ENCODE results near the gene SNRPD2. TPM values are rescaled to one million over a fixed set of nuclear protein-coding genes. Genes with fewer than 3 reads are reported as not detected.
A peak's percentile ranks its signal among the peaks of the same experiment; 100 is the strongest.
"Not testable (repeated sequence)": the region's sequence is repeated elsewhere in the genome, so short reads cannot be mapped to it uniquely, and the experiment has no call there.

The SNRPD2 gene
- total RNA-seq, 1 donor from 2014 or later, result 210 TPM

- H3K9ac ChIP-seq (ENCODE audit: low read depth in 1 of 3, low read length in 3 of 3), result no peak overlapping the region
- no peaks in the 10 kb centered on the region for H3K4me1 ChIP-seq (ENCODE audit: control insufficient read depth in 3 of 3, insufficient read depth in 3 of 3, low read length in 3 of 3)
- H3K4me3 ChIP-seq (ENCODE audit: low read length in 3 of 3), result no peak overlapping the region
- H3K27me3 ChIP-seq (ENCODE audit: control insufficient read depth in 3 of 3, insufficient read depth in 3 of 3, low read length in 3 of 3), result no peaks in the 10 kb centered on the region
- H3K36me3 ChIP-seq (ENCODE audit: control insufficient read depth in 3 of 3, insufficient read depth in 3 of 3, low read length in 3 of 3), result peaks cover 4 to 9% (median 8%) of the 10 kb centered on the region in 3 donors
- no peaks in the 10 kb centered on the region for H3K9me3 ChIP-seq (ENCODE audit: control insufficient read depth in 3 of 3, low read length in 3 of 3)
- no peak overlapping the region for H3K27ac ChIP-seq (ENCODE audit: low read depth, low read length)
Measured at GRCh38 chr19:45705115-45705514, 13.4 kb upstream of the SNRPD2 start.

- Histone ChIP-seq H3K9me3 (ENCODE audit: control insufficient read depth in 3 of 3, low read length in 3 of 3) (no peaks in the 10 kb centered on the region), H3K27me3 (ENCODE audit: control insufficient read depth in 3 of 3, insufficient read depth in 3 of 3, low read length in 3 of 3) (no peaks in the 10 kb centered on the region), H3K4me3 (ENCODE audit: low read length in 3 of 3) (no peak overlapping the region), H3K9ac (ENCODE audit: low read depth in 1 of 3, low read length in 3 of 3) (no peak overlapping the region), H3K4me1 (ENCODE audit: control insufficient read depth in 3 of 3, insufficient read depth in 3 of 3, low read length in 3 of 3) (no peaks in the 10 kb centered on the region), H3K27ac (ENCODE audit: low read depth, low read length) (no peak overlapping the region), H3K36me3 (ENCODE audit: control insufficient read depth in 3 of 3, insufficient read depth in 3 of 3, low read length in 3 of 3) (peaks cover 6 to 9% (median 8%) of the 10 kb centered on the region in 3 donors)
Measured at GRCh38 chr19:45701676-45702075, 9.9 kb upstream of the SNRPD2 start.

- H3K9me3 ChIP-seq (ENCODE audit: control insufficient read depth in 3 of 3, low read length in 3 of 3), result no peaks in the 10 kb centered on the region
- H3K36me3 ChIP-seq (ENCODE audit: control insufficient read depth in 3 of 3, insufficient read depth in 3 of 3, low read length in 3 of 3), result peaks cover 3 to 8% (median 8%) of the 10 kb centered on the region in 3 donors
- peaks cover 15 to 20% (median 20%) of the 10 kb centered on the region in 3 donors for H3K4me1 ChIP-seq (ENCODE audit: control insufficient read depth in 3 of 3, insufficient read depth in 3 of 3, low read length in 3 of 3)
- peak overlapping the region; percentile 83 to 93 (median 92) for H3K9ac ChIP-seq (ENCODE audit: low read depth in 1 of 3, low read length in 3 of 3)
- H3K27ac ChIP-seq (ENCODE audit: low read depth, low read length), result peak overlapping the region; percentile 88
- peak overlapping the region; percentile 88 to 92 (median 88) for H3K4me3 ChIP-seq (ENCODE audit: low read length in 3 of 3)
- no peaks in the 10 kb centered on the region for H3K27me3 ChIP-seq (ENCODE audit: control insufficient read depth in 3 of 3, insufficient read depth in 3 of 3, low read length in 3 of 3)
Measured at GRCh38 chr19:45693106-45693788, 1.5 kb upstream of the SNRPD2 start.

- H3K9ac ChIP-seq (ENCODE audit: low read depth in 1 of 3, low read length in 3 of 3), result peak within 1 kb of the TSS; percentile 85 to 93 (median 92)
- H3K36me3 ChIP-seq (ENCODE audit: control insufficient read depth in 3 of 3, insufficient read depth in 3 of 3, low read length in 3 of 3), result peaks cover 11 to 16% (median 16%) of the 10 kb centered on the region in 3 donors
- peak within 1 kb of the TSS; percentile 88 to 92 (median 88) for H3K4me3 ChIP-seq (ENCODE audit: low read length in 3 of 3)
- peak within 1 kb of the TSS; percentile 88 for H3K27ac ChIP-seq (ENCODE audit: low read depth, low read length)
- peaks cover 15 to 20% (median 20%) of the 10 kb centered on the region in 3 donors for H3K4me1 ChIP-seq (ENCODE audit: control insufficient read depth in 3 of 3, insufficient read depth in 3 of 3, low read length in 3 of 3)
- H3K27me3 ChIP-seq (ENCODE audit: control insufficient read depth in 3 of 3, insufficient read depth in 3 of 3, low read length in 3 of 3), result no peaks in the 10 kb centered on the region
- H3K9me3 ChIP-seq (ENCODE audit: control insufficient read depth in 3 of 3, low read length in 3 of 3), result no peaks in the 10 kb centered on the region
Measured at GRCh38 chr19:45692187-45693105, 693 bp upstream of the SNRPD2 start, which contains the start of gene QPCTL. TSS of gene QPCTL (plus strand) at chr19:45692666. CDS start at chr19:45692704, 38 bp downstream.

- Histone ChIP-seq H3K36me3 (ENCODE audit: control insufficient read depth in 3 of 3, insufficient read depth in 3 of 3, low read length in 3 of 3) (peaks cover 25 to 28% (median 25%) of the 10 kb centered on the region in 3 donors), H3K27ac (ENCODE audit: low read depth, low read length) (no peak overlapping the region), H3K9ac (ENCODE audit: low read depth in 1 of 3, low read length in 3 of 3) (no peak overlapping the region), H3K4me1 (ENCODE audit: control insufficient read depth in 3 of 3, insufficient read depth in 3 of 3, low read length in 3 of 3) (peaks cover 6 to 10% (median 8%) of the 10 kb centered on the region in 3 donors), H3K4me3 (ENCODE audit: low read length in 3 of 3) (no peak overlapping the region), H3K27me3 (ENCODE audit: control insufficient read depth in 3 of 3, insufficient read depth in 3 of 3, low read length in 3 of 3) (no peaks in the 10 kb centered on the region), H3K9me3 (ENCODE audit: control insufficient read depth in 3 of 3, low read length in 3 of 3) (no peaks in the 10 kb centered on the region)
Measured at GRCh38 chr19:45687599-45687998, 4.2 kb downstream of the SNRPD2 start.

GRCh38 chr19:45685045-45685444 is 6.7 kb downstream of the SNRPD2 start:
- Histone ChIP-seq H3K4me1 (ENCODE audit: control insufficient read depth in 3 of 3, insufficient read depth in 3 of 3, low read length in 3 of 3) (peaks cover 7 to 11% (median 10%) of the 10 kb centered on the region in 3 donors), H3K36me3 (ENCODE audit: control insufficient read depth in 3 of 3, insufficient read depth in 3 of 3, low read length in 3 of 3) (peaks cover 25 to 28% (median 25%) of the 10 kb centered on the region in 3 donors)
- not testable (repeated sequence) for H3K27me3 ChIP-seq (ENCODE audit: control insufficient read depth in 3 of 3, insufficient read depth in 3 of 3, low read length in 3 of 3); H3K9ac ChIP-seq (ENCODE audit: low read depth in 1 of 3, low read length in 3 of 3); H3K4me3 ChIP-seq (ENCODE audit: low read length in 3 of 3); H3K9me3 ChIP-seq (ENCODE audit: control insufficient read depth in 3 of 3, low read length in 3 of 3); H3K27ac ChIP-seq (ENCODE audit: low read depth, low read length)

GRCh38 chr19:45682908-45683307 is 8.8 kb downstream of the SNRPD2 start:
- H3K27ac ChIP-seq (ENCODE audit: low read depth, low read length), result no peak overlapping the region
- no peaks in the 10 kb centered on the region for H3K9me3 ChIP-seq (ENCODE audit: control insufficient read depth in 3 of 3, low read length in 3 of 3)
- H3K9ac ChIP-seq (ENCODE audit: low read depth in 1 of 3, low read length in 3 of 3), result no peak overlapping the region

GRCh38 chr19:45682117-45682516 is 9.6 kb downstream of the SNRPD2 start:
- Histone ChIP-seq H3K4me3 (ENCODE audit: low read length in 3 of 3) (peak overlapping the region in 2 of 3 donors; percentile 65 to 66), H3K9ac (ENCODE audit: low read depth in 1 of 3, low read length in 3 of 3) (peak overlapping the region in 2 of 3 donors; percentile 69 to 75), H3K4me1 (ENCODE audit: control insufficient read depth in 3 of 3, insufficient read depth in 3 of 3, low read length in 3 of 3) (peaks cover 16 to 18% (median 16%) of the 10 kb centered on the region in 3 donors), H3K36me3 (ENCODE audit: control insufficient read depth in 3 of 3, insufficient read depth in 3 of 3, low read length in 3 of 3) (peaks cover 10 to 13% (median 11%) of the 10 kb centered on the region in 3 donors), H3K9me3 (ENCODE audit: control insufficient read depth in 3 of 3, low read length in 3 of 3) (no peaks in the 10 kb centered on the region), H3K27me3 (ENCODE audit: control insufficient read depth in 3 of 3, insufficient read depth in 3 of 3, low read length in 3 of 3) (peaks cover 16 to 23% (median 21%) of the 10 kb centered on the region in 3 donors), H3K27ac (ENCODE audit: low read depth, low read length) (no peak overlapping the region)

More at GRCh38 chr19:45682908-45683307, 8.8 kb downstream of the SNRPD2 start:
- H3K36me3 ChIP-seq (ENCODE audit: control insufficient read depth in 3 of 3, insufficient read depth in 3 of 3, low read length in 3 of 3), result peaks cover 17 to 21% (median 19%) of the 10 kb centered on the region in 3 donors
- peaks cover 10 to 13% (median 12%) of the 10 kb centered on the region in 3 donors for H3K4me1 ChIP-seq (ENCODE audit: control insufficient read depth in 3 of 3, insufficient read depth in 3 of 3, low read length in 3 of 3)
- H3K4me3 ChIP-seq (ENCODE audit: low read length in 3 of 3), result no peak overlapping the region
- peaks cover 9 to 15% (median 14%) of the 10 kb centered on the region in 3 donors for H3K27me3 ChIP-seq (ENCODE audit: control insufficient read depth in 3 of 3, insufficient read depth in 3 of 3, low read length in 3 of 3)

- no peaks in the 10 kb centered on the region for H3K9me3 ChIP-seq (ENCODE audit: control insufficient read depth in 3 of 3, low read length in 3 of 3)
- peaks cover 7 to 11% (median 9%) of the 10 kb centered on the region in 3 donors for H3K36me3 ChIP-seq (ENCODE audit: control insufficient read depth in 3 of 3, insufficient read depth in 3 of 3, low read length in 3 of 3)
- H3K4me1 ChIP-seq (ENCODE audit: control insufficient read depth in 3 of 3, insufficient read depth in 3 of 3, low read length in 3 of 3), result peaks cover 19 to 22% (median 21%) of the 10 kb centered on the region in 3 donors
- H3K27me3 ChIP-seq (ENCODE audit: control insufficient read depth in 3 of 3, insufficient read depth in 3 of 3, low read length in 3 of 3), result peaks cover 21 to 28% (median 26%) of the 10 kb centered on the region in 3 donors
- H3K27ac ChIP-seq (ENCODE audit: low read depth, low read length), result no peak overlapping the region
- H3K9ac ChIP-seq (ENCODE audit: low read depth in 1 of 3, low read length in 3 of 3), result peak overlapping the region in 2 of 3 donors; percentile 69 to 75
- H3K4me3 ChIP-seq (ENCODE audit: low read length in 3 of 3), result peak overlapping the region; percentile 62 to 66 (median 65)
Measured at GRCh38 chr19:45681391-45682015, 10.2 kb downstream of the SNRPD2 start.
